Aorta (tissue), 5 donors: ENCODE data around the gene IGLL1. TPM values are rescaled to one million over a fixed set of nuclear protein-coding genes. Genes with fewer than 3 reads are reported as not detected.
A peak's percentile ranks its signal among the peaks of the same experiment; 100 is the strongest.
"Not testable (repeated sequence)": the region's sequence is repeated elsewhere in the genome, so short reads cannot be mapped to it uniquely, and the experiment has no call there.

ENCODE experiments used
- ATAC-seq: fragments of 200-7000 bp; cut with Tn5 transposase; one replicate; pipeline ENCODE4 v1.9.1; 2022; ENCODE audit warnings: moderate library complexity; ENCODE audit not compliant: low FRiP score
- DNase-seq, 2 donors: peaks; one replicate each; pipeline ENCODE4 v3.0.0-alpha.2; 2020
- H3K27ac ChIP-seq, 2 donors: one replicate each; pipeline ENCODE4 v1.5.1; 2013; ENCODE audit warnings: low read length in 2 of 2, mild to moderate bottlenecking in 2 of 2, moderate library complexity in 2 of 2, control low read depth in 1 of 2, inconsistent platforms in 1 of 2, low read depth in 1 of 2
- H3K27me3 ChIP-seq, 2 donors: one replicate each; pipeline ENCODE4 v1.6.1; 2013; ENCODE audit warnings: control low read depth in 1 of 2, low read length in 1 of 2, mild to moderate bottlenecking in 1 of 2, moderate library complexity in 1 of 2; ENCODE audit not compliant: insufficient read depth in 2 of 2, control insufficient read depth in 1 of 2
- H3K36me3 ChIP-seq, 2 donors: one replicate each; pipeline ENCODE4 v1.6.1; 2013; ENCODE audit warnings: control low read depth in 1 of 2, low read length in 1 of 2, mild to moderate bottlenecking in 1 of 2; ENCODE audit not compliant: insufficient read depth in 2 of 2, control insufficient read depth in 1 of 2
- H3K4me1 ChIP-seq, 2 donors: one replicate each; pipeline ENCODE4 v1.6.1; 2013; ENCODE audit warnings: low read length in 2 of 2, control low read depth in 1 of 2, mild to moderate bottlenecking in 1 of 2, moderate library complexity in 1 of 2; ENCODE audit not compliant: insufficient read depth in 2 of 2, control insufficient read depth in 1 of 2
- H3K4me3 ChIP-seq, 2 donors: one replicate each; pipeline ENCODE4 v1.5.1; 2013; ENCODE audit warnings: low read length in 2 of 2, control low read depth in 1 of 2, mild to moderate bottlenecking in 1 of 2
- H3K9me3 ChIP-seq: one replicate; pipeline ENCODE4 v1.6.1; 2013; ENCODE audit warnings: mild to moderate bottlenecking, low read length; ENCODE audit not compliant: control insufficient read depth
- whole genome bisulfite sequencing, 2 donors: extraction: QIAGEN DNeasy Blood & Tissue Kit; methylation state at CpG; one replicate each; pipeline ENCODE4 v1.1.7; 2013; 5-methylcytosine and 5-hydroxymethylcytosine counted together
- intact Hi-C, 2 donors: fragments of 100-400 bp; cut with DNase I; formaldehyde crosslinking; loops; one replicate each; pipeline versions ENCODE4 v1.14.2 to v1.15.0; 2022
- polyA plus RNA-seq, 2 donors: library from polyadenylated mRNA; stranded (reverse); fragments of 200-250 nt; gene quantifications; one replicate each; pipeline ENCODE4 v1.2.3, GENCODE V29; 2013
- total RNA-seq, 2 donors: library from RNA; stranded (reverse); fragmentation: NEBNext Ultra II Directional; extraction: Animal tissue kit (Norgen Biotek cat#: 25700); gene quantifications; one replicate each; pipeline ENCODE4 v1.2.1, GENCODE V29; 2021
- donor health status: healthy with polysubstance abuse.
- donor health status: Bipolar disorder and iron deficiency.
- donor health status: DM: no; HTN: no; CAD: no.
- donor health status: DM: no; HTN: no; CAD: no.
- donor health status: DM: yes; HTN: yes; CAD: no.

The IGLL1 gene
- total and polyA plus RNA-seq, 4 donors: not detected

GRCh38 chr22:23542933-23543332, 37.2 kb downstream of the IGLL1 start:
- Histone ChIP-seq H3K27ac (no peak overlapping the region), H3K9me3 (no peaks in the 10 kb centered on the region), H3K27me3 (no peaks in the 10 kb centered on the region), H3K36me3 (no peaks in the 10 kb centered on the region), H3K4me3 (no peak overlapping the region), H3K4me1 (no peaks in the 10 kb centered on the region)
- no peak for DNase-seq
- 69 to 77% methylated on average over 5 of the region's 5 CpGs for WGBS, 2 donors
- intact Hi-C loops: loop anchor here (5.0 kb wide), 1 partner anchor 304 kb away; no protein-coding TSS in a partner anchor
- ATAC-seq: no peak

- not testable (repeated sequence) for H3K9me3 ChIP-seq, H3K27me3 ChIP-seq, H3K27ac ChIP-seq, DNase-seq, H3K36me3 ChIP-seq, H3K4me3 ChIP-seq, H3K4me1 ChIP-seq, ATAC-seq
- WGBS, 2 donors: 76 to 80% methylated on average over 3 of the region's 3 CpGs
- intact Hi-C loops: loop anchor here (5.0 kb wide), 1 partner anchor 305 kb away; no protein-coding TSS in a partner anchor
Measured at GRCh38 chr22:23542391-23542790, 37.7 kb downstream of the IGLL1 start.

GRCh38 chr22:23541849-23542281, 38.2 kb downstream of the IGLL1 start:
- H3K4me1 ChIP-seq, H3K9me3 ChIP-seq, ATAC-seq, H3K36me3 ChIP-seq, H3K27me3 ChIP-seq, H3K27ac ChIP-seq, H3K4me3 ChIP-seq: not testable (repeated sequence)
- peak in 1 of 2 donors; percentile 40 for DNase-seq
- 2 to 3% methylated on average over 7 of the region's 7 CpGs for WGBS, 2 donors
- intact Hi-C loops: loop anchor here (5.0 kb wide), 1 partner anchor 305 kb away; no protein-coding TSS in a partner anchor

GRCh38 chr22:23540837-23541236, 39.3 kb downstream of the IGLL1 start:
- not testable (repeated sequence) for H3K36me3 ChIP-seq, H3K9me3 ChIP-seq, H3K27me3 ChIP-seq, H3K4me3 ChIP-seq, H3K4me1 ChIP-seq, H3K27ac ChIP-seq, ATAC-seq
- peak; percentile 7 to 12 for DNase-seq
- intact Hi-C loops: loop anchor here (5.0 kb wide), 1 partner anchor 306 kb away; no protein-coding TSS in a partner anchor
- WGBS, 2 donors: 22 to 37% methylated on average over 5 of the region's 5 CpGs

- not testable (repeated sequence) for H3K4me3 ChIP-seq, H3K9me3 ChIP-seq, H3K4me1 ChIP-seq, ATAC-seq, H3K36me3 ChIP-seq, H3K27ac ChIP-seq, H3K27me3 ChIP-seq, DNase-seq
- intact Hi-C loops: loop anchor here (5.0 to 10.0 kb wide), 3 partner anchors 135 to 365 kb away; no protein-coding TSS in a partner anchor
- 19 to 25% methylated on average over 3 to 6 of the region's 7 CpGs for WGBS, 2 donors
Measured at GRCh38 chr22:23539839-23540198, 40.3 kb downstream of the IGLL1 start.

GRCh38 chr22:23539135-23539838, 40.8 kb downstream of the IGLL1 start:
- DNase-seq: peak; percentile 82 to 88

GRCh38 chr22:23538696-23539030, 41.4 kb downstream of the IGLL1 start:
- H3K9me3 ChIP-seq, H3K27me3 ChIP-seq, H3K27ac ChIP-seq, H3K4me3 ChIP-seq, ATAC-seq, H3K36me3 ChIP-seq, H3K4me1 ChIP-seq: not testable (repeated sequence)
- 92 to 95% methylated on average over 6 of the region's 6 CpGs for WGBS, 2 donors
- peak in 1 of 2 donors; percentile 32 for DNase-seq
- intact Hi-C loops: loop anchor here in 1 of 2 donors (10.0 kb wide), 2 partner anchors 134 to 364 kb away; no protein-coding TSS in a partner anchor

More at GRCh38 chr22:23539135-23539838, 40.8 kb downstream of the IGLL1 start:
- Histone ChIP-seq H3K4me3 (no peak overlapping the region), H3K9me3 (no peaks in the 10 kb centered on the region), H3K27ac (no peak overlapping the region), H3K36me3 (no peaks in the 10 kb centered on the region), H3K4me1 (no peaks in the 10 kb centered on the region), H3K27me3 (no peaks in the 10 kb centered on the region)
- intact Hi-C loops: loop anchor here in 1 of 2 donors (10.0 kb wide), 2 partner anchors 134 to 364 kb away; no protein-coding TSS in a partner anchor
- 33 to 36% methylated on average over 21 of the region's 21 CpGs for WGBS, 2 donors
- peak; percentile 97 for ATAC-seq

- not testable (repeated sequence) for H3K4me3 ChIP-seq, H3K27ac ChIP-seq, ATAC-seq, H3K36me3 ChIP-seq, H3K27me3 ChIP-seq, H3K9me3 ChIP-seq, H3K4me1 ChIP-seq
- WGBS, 2 donors: 82 to 84% methylated on average over 19 of the region's 19 CpGs
- intact Hi-C loops: loop anchor here in 1 of 2 donors (10.0 kb wide), 2 partner anchors 133 to 363 kb away; no protein-coding TSS in a partner anchor
- DNase-seq: peak; percentile 26 to 57
Measured at GRCh38 chr22:23537830-23538695, 42.0 kb downstream of the IGLL1 start.
